Liver (tissue), 3 donors: ENCODE results near the gene IL2RA.

Experiments used
- EGR1 ChIP-seq, 2 donors: IDR thresholded peaks; 2 replicates each; pipeline ENCODE4 v1.6.1; 2016 to 2018; ENCODE audit warnings: antibody characterized with exemption in 2 of 2, low read depth in 2 of 2
- FOXA1 ChIP-seq: IDR thresholded peaks from 2 replicates; pipeline ENCODE4 v1.6.1; 2016; ENCODE audit warnings: antibody characterized with exemption
- FOXA2 ChIP-seq: IDR thresholded peaks from 2 replicates; pipeline ENCODE4 v1.6.1; 2016; ENCODE audit warnings: antibody characterized with exemption
- GABPA ChIP-seq, 2 donors: IDR thresholded peaks in 1 of 2; conservative IDR thresholded peaks in 1 of 2; 2 replicates each; pipeline ENCODE4 v1.6.1; 2016; ENCODE audit warnings: antibody characterized with exemption in 2 of 2, mild to moderate bottlenecking in 1 of 2, moderate library complexity in 1 of 2
- JUND ChIP-seq, 2 donors: IDR thresholded peaks; 2 replicates each; pipeline ENCODE4 v1.6.1; 2016; ENCODE audit warnings: antibody characterized with exemption in 2 of 2
- RAD21 ChIP-seq, 2 donors: IDR thresholded peaks; 2 replicates each; pipeline ENCODE4 v1.6.1; 2016; ENCODE audit warnings: antibody characterized with exemption in 2 of 2, mild to moderate bottlenecking in 2 of 2
- SP1 ChIP-seq: IDR thresholded peaks from 2 replicates; pipeline ENCODE4 v1.6.1; 2018; ENCODE audit warnings: antibody characterized with exemption, mild to moderate bottlenecking
- TAF1 ChIP-seq: conservative IDR thresholded peaks from 2 replicates; pipeline ENCODE4 v1.6.1; 2016; ENCODE audit warnings: antibody characterized with exemption, mild to moderate bottlenecking
- YY1 ChIP-seq: IDR thresholded peaks from 2 replicates; pipeline ENCODE4 v1.6.1; 2016; ENCODE audit warnings: antibody characterized with exemption, mild to moderate bottlenecking
- TF ChIP-seq, protein P1 (sequence below): fragments of 150-350 bp; IDR thresholded peaks from 2 replicates; pipeline ENCODE4 v1.5.1; 2017; ENCODE audit warnings: improper control_type of control experiment, low read depth, low read length; ENCODE audit not compliant: missing input control
- TF ChIP-seq, protein P2 (sequence below): IDR thresholded peaks from 2 replicates; pipeline ENCODE4 v1.6.1; 2016; ENCODE audit warnings: antibody characterized with exemption, mild to moderate bottlenecking
- TF ChIP-seq, protein P3 (sequence below): IDR thresholded peaks from 2 replicates; pipeline ENCODE4 v1.6.1; 2016; ENCODE audit warnings: antibody characterized with exemption
- TF ChIP-seq, protein P4 (sequence below): IDR thresholded peaks from 2 replicates; pipeline ENCODE4 v1.6.1; 2016; ENCODE audit warnings: antibody characterized with exemption
- donor health status: healthy.
- donor health status: healthy.

DNA sequence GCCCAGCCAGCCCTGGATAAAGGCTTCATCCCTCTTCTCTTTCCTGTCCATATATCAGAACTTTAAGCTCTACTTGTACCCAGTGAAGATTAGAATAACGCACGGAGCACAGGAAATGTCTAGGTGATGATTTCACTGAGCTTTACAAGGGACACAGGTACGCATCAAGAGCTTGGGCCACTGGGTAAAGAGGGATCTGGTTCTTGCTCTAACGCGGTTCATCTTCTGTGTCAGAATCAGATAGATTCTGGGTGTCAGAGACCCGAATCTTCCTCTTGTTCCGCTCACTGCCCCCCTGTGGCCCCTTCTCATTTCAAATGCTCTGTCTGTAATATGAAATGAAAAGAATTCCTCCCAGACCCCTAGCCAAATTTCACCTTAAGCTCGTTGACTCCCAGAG, 24.7 kb downstream of the IL2RA start:
- TF ChIP-seq JUND (IDR thresholded peaks at IDR 0.05), result no peak
- TF ChIP-seq, protein P1, sequence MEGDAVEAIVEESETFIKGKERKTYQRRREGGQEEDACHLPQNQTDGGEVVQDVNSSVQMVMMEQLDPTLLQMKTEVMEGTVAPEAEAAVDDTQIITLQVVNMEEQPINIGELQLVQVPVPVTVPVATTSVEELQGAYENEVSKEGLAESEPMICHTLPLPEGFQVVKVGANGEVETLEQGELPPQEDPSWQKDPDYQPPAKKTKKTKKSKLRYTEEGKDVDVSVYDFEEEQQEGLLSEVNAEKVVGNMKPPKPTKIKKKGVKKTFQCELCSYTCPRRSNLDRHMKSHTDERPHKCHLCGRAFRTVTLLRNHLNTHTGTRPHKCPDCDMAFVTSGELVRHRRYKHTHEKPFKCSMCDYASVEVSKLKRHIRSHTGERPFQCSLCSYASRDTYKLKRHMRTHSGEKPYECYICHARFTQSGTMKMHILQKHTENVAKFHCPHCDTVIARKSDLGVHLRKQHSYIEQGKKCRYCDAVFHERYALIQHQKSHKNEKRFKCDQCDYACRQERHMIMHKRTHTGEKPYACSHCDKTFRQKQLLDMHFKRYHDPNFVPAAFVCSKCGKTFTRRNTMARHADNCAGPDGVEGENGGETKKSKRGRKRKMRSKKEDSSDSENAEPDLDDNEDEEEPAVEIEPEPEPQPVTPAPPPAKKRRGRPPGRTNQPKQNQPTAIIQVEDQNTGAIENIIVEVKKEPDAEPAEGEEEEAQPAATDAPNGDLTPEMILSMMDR, result no peak
- no peak for TF ChIP-seq TAF1
- TF ChIP-seq EGR1 (IDR thresholded peaks at IDR 0.05; ENCODE audit: low read depth in 2 of 2), result no peak
- TF ChIP-seq, protein P2, sequence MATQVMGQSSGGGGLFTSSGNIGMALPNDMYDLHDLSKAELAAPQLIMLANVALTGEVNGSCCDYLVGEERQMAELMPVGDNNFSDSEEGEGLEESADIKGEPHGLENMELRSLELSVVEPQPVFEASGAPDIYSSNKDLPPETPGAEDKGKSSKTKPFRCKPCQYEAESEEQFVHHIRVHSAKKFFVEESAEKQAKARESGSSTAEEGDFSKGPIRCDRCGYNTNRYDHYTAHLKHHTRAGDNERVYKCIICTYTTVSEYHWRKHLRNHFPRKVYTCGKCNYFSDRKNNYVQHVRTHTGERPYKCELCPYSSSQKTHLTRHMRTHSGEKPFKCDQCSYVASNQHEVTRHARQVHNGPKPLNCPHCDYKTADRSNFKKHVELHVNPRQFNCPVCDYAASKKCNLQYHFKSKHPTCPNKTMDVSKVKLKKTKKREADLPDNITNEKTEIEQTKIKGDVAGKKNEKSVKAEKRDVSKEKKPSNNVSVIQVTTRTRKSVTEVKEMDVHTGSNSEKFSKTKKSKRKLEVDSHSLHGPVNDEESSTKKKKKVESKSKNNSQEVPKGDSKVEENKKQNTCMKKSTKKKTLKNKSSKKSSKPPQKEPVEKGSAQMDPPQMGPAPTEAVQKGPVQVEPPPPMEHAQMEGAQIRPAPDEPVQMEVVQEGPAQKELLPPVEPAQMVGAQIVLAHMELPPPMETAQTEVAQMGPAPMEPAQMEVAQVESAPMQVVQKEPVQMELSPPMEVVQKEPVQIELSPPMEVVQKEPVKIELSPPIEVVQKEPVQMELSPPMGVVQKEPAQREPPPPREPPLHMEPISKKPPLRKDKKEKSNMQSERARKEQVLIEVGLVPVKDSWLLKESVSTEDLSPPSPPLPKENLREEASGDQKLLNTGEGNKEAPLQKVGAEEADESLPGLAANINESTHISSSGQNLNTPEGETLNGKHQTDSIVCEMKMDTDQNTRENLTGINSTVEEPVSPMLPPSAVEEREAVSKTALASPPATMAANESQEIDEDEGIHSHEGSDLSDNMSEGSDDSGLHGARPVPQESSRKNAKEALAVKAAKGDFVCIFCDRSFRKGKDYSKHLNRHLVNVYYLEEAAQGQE, result no peak
- TF ChIP-seq, protein P3, sequence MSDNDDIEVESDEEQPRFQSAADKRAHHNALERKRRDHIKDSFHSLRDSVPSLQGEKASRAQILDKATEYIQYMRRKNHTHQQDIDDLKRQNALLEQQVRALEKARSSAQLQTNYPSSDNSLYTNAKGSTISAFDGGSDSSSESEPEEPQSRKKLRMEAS, result no peak
- TF ChIP-seq YY1, result no peak
- TF ChIP-seq GABPA (IDR thresholded peaks at IDR 0.05 in 1 of 2, conservative IDR thresholded peaks at IDR 0.05 in 1 of 2), result no peak
- TF ChIP-seq FOXA2, result no peak
- no peak for TF ChIP-seq RAD21 (IDR thresholded peaks at IDR 0.05)
- TF ChIP-seq, protein P4, sequence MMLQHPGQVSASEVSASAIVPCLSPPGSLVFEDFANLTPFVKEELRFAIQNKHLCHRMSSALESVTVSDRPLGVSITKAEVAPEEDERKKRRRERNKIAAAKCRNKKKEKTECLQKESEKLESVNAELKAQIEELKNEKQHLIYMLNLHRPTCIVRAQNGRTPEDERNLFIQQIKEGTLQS, result no peak
- TF ChIP-seq FOXA1, result no peak
- no peak for TF ChIP-seq SP1
